ENCODE measurements around the gene BLOC1S3.

Gene BLOC1S3

DNA sequence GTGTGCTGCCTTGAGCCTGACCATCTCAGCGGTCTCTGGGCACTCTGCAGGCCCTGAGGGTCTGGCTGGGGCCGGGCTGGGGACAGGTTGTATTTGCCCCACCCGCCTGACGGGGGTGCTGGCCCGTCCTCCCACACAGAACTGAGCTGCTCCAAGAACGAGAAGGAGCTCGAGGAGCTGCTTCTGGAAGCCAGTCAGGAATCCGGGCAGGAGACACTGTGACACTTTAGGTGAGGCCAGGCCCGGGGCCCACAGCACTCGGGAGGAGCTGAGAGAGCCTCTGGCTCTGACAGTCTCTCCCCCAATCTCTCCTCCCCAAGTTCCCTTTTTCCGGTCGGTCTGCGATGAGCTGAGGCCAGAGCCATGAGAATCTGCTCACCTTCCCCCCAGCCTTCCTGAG is 32.3 kb upstream of the BLOC1S3 start:
- DNase-seq (ENCODE audit: low read depth in 3 of 3) = no peak

DNA sequence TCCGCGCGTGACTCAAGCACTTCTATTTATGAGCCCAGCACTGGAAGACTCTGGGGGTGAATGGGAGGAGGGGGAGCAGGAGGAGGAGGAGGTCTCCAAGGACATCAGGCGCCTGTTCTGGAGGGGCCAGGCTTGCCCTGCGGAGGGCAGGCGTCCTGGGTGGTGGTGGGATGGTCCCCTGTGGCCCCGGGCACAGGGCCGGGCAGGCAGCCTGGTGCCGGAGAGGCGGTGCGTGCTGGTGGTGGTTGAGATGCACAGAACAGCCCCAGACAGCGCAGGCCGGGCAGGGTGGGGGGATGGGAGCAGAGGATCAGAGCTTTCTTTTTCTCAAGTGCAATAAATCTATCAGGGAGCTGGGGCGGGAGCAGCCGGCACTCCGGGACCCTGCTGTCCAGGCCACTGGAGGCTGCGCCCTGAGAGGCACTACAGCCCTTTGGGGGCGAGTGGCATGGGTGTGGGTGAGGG is 31.8 kb upstream of the BLOC1S3 start:
- no peak for DNase-seq (ENCODE audit: low read depth in 3 of 3)

DNA sequence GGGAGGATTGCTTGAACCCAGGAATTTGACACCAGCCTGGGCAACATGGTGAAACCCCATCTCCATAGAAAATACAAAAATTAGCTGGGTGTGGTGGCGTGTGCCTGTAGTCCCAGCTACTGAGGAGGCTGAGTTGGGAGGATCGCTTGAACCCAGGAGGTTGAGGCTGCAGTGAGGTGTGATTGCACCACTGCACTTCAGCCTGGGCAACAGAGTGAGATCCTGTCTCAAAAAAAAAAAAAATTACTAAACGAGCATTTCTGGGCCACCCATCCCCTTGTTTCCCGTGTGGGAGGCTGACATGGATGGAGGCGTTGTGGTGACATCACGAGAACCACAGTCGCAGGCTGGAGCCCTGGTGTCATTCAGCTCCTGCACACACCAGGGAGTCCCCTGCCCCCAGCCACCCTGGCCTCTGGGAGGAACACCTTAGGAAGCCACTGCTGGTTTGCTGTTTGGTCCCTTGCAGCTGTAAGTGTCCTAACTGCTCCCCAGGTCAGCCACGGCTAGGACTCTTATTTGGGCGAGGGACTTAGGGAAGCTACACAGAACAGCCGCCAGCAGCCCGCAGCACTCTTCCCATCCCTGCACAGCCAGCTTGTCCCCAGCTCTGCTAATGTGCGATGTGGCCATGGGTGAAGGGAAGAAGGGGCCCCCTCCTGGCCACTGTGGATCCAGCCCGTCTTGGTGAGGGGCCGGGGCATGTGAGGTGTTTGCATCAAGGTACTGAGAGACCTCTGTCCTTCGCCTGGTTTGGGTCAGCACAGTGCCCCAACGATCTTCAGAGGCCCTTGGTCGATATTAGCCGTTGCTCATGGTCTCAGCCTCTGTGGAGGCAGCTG is 30.5 kb upstream of the BLOC1S3 start:
- no peak for DNase-seq (ENCODE audit: low read depth in 3 of 3)

DNA sequence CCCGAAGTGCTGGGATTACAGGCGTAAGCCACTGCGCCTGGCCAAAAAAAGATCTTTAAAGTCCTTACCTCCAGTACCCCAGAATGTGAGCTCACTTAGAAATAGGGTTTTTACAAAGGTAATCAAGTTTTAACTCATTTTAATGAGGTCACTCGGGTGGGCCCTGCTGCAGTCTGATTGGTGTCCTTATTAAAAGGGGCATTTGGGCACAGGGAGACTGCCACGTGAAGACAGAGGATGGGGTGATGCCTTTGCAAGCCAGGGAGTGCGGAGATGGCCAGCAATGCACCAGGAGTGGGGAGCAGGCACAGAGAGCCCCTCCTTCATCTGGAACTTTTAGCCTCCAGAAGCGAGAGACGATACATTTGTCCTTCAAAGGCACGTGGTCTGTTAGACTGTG is 29.5 kb upstream of the BLOC1S3 start:
- no peak for DNase-seq (ENCODE audit: low read depth in 3 of 3)

DNA sequence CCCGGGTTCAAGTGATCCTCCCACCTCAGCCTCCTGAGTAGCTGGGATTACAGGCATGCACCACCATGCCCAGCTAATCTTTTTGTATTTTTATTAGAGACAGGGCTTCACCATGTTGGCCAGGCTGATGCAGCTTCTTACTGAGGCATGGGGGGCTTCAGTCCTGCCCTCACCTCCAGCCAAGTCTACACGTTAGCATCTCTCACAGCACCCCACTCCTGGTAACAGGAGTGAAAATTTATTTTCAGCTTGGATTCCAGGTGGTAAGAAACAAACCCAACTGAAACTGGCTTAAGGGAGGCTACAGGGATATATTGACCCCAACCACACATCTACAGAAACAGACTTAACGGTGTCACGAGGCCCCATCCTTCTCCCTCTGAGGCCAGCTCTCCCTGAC is 28.4 kb upstream of the BLOC1S3 start:
- no peak for DNase-seq (ENCODE audit: low read depth in 3 of 3)

DNA sequence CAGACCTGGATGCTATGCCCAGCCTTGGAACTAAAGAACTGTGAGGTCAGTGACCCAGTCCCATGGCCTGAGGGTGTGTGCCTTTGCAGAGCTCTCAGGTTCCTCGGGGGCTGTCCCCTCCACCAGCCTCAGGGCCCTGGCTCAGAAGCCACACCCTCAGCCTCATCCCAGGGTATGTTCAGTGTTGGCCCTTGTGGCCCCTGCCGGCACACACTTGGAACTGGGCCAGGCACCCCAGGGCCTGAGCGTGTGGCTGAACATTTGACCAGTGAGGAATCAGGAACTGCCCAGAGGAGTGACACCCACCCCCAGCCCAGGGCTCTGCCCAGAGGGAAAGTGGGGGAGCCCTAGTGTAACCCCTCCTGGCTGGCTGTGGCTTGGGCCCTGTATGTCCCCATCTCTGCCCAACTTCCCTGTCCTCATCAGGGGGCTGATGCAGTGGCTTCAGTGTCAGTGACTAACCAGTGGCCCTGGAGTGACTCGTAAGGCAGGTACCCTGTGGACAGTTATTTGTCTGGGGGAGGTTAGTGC is 27.8 kb upstream of the BLOC1S3 start:
- DNase-seq (ENCODE audit: low read depth in 3 of 3) = no peak

DNA sequence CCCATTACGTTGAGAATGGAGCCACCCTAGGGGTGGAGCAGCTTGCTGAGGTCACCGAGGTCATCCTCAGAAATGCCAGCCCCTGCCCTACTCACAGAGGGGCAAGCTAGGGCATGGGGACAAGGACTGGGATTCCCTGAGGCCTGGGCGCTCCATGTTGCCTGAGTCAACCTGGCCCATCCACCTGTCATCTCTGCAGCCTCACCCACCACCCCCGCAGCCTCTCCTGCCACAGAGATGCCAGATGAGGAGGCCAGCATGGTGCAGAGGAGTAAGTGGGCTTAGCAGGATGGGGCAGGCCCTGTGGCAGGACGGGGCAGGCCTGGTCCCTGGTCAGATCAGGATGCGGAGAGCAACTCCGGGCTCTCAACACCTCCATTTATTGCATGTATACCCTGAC is 27.3 kb upstream of the BLOC1S3 start:
- no peak for DNase-seq (ENCODE audit: low read depth in 3 of 3)

DNA sequence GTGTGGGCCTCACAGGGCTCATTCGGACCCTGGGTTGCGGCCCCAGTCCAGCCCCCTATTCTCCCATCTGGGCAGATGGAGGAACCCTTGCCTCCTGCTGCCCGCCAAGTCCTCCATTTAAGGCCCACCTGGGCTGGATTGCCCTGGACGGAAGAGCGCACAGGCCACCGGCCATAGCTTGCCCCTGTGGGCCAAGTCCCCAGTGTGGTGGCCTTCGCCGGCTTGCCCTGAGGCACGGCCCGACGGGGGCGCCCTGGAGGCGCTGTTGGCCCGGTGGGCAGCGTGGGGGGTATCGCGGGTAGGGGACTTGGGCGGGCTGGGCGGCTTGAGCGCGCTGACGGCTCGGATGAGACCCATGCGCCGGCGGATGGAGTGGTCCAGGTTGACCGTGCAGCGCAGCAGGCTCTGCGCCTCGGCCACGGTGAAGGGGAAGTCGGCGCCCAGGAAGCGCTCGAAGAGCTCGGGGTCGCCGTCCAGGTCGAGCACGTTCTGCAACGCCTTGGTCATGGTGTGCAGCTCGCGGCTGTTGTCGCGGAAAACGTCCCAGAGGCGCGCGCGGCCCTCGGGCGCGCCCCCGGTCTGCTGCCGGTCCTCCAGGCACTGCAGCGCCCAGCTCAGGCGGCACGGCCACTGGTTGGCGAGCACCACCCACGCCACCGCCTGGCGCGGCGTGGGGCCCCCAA is 26.6 kb upstream of the BLOC1S3 start:
- DNase-seq (ENCODE audit: low read depth in 3 of 3) = no peak

DNA sequence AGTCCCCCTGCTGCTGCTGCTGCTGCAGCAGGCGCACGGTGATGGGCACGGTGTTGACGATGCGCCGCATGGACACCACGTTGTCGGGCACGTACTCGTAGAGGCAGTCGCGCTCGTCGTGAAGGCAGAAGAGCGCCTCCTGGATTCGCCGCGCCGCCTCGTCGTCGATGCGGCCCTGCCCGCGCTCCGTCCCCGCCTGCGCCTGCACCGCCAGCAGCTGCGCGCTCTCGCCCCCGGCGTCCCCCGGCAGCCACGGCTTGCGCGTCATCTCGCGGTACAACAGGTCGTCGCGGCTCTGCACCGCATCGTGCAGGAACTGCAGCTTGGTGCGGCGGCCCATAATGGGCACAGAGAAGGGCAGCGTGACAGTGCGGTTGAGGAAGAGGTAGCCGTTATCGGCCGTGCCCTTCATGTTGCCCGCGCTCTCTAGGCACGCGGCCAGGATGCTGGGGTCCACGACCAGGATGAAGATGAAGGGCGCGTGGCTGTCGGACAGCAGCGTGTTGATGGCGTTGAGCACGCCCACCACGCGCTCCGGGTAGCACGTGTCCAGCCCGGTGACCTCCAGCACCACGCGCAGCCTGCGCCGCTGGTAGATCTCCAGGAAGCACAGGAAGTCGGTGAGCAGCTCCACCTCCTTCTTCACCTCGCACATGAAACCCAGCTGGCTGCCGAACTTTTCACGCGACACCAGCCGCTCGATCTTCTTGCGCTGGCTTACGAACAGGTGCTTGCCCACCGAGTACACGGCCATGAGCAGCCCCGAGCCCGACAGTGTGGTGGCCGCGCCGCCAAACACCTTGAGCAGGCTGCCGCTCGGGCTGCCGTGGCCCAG is 25.9 kb upstream of the BLOC1S3 start:
- DNase-seq (ENCODE audit: low read depth in 3 of 3) = peak; percentile 21 to 34 (median 23)

DNA sequence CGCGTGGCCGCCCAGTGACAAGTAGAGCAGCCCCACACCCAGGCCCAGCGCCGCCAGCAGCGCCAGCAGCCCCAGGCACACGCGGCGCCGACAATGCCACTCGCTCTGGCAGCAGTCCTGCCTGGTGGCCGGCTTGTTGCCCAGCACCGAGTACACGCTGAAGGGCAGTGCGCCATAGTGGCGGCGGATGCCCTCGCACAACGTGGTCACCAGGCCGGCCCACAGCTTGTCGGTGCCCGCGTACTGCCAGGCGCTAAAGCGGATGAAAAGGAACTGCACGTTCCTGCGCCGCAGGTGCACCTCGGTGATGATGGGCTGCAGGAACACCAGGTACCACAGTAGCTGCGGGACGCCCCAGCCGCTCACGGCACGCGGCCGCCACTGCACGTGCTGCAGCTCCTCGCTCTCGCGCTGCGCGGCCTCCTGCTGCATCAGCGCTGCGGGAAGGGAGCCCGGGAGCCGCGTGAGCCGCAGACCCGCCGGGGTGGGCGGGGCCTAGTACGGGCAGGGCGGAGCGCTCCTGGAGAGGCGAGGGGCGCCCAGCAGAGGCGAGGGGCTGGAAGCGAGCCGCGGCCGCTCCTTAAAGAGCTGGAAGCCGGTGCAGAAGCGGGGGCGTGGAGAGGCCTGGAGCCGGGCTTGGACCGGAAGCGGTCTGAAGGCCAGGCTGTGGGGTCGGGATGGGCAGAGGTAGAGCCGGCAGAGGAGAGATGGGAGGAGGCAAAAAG is 25.1 kb upstream of the BLOC1S3 start:
- DNase-seq (ENCODE audit: low read depth in 3 of 3) = peak in 2 of 3 experiments; percentile 12 to 36

DNA sequence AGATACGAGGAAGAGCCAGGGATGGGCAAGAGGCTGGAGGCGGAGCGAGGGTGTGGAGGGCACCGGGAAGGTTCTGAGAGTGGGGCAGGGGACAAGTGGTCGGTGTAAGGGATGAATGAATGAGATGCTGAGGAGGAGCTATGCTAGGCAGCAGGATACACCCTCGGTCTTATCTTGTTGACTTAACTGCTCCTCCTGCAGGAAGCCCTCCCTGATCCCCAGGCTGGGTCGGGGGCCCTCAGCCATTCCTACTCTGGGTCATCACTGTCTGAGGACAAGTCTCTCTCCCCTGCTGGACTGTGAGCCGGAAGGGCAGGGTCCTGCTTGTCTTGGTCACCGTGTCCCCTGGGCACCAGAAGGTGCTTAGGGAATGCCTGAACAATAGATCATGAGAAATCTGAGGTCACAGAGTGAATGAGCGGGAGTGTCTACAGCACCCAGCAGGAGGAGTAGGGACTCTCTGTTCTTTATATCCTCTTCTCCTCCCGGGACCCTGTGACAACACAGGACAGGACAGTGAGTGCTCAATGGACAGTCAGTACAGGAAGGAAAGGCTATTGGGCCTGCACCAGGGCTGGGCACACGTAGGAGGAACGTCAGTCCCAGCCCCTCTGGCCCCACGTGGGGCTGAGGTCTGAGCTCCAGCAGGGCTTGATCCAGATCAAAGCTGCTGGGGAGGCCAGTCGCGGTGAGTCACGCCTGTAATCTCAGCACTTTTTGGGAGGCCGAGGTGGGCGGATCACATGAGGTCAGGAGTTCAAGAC is 24.3 kb upstream of the BLOC1S3 start:
- no peak for DNase-seq (ENCODE audit: low read depth in 3 of 3)

DNA sequence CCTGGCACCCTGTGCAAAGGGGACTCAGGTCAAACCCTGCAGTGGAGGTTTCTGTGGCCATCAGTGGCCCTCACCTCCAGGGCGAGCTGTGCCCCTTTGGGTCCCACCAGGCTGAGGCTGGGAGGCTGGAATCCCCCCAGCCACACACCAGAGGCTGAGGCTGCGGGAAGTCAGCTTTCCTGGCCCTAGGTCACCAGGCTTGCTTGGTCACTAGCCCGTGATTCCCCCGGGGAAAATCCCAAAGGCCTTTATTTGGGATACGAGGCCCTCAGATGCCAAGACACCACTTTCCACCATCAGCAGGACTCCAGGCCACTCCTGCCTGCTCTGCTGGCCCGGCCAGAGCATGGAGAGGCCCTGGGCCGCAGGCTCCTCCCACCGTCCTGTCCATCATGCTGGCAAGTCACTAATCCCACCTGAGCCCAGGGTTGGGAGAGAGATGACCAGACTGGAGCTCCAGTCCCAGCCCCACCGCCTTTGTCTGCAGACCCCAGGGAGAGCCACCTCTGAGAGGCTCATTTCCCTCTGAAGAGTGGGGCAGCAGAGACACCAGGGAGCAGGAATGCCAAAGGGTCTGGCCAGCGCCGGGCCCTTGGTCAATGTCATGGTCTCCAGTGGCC is 22.5 kb upstream of the BLOC1S3 start:
- no peak for DNase-seq (ENCODE audit: low read depth in 3 of 3)

DNA sequence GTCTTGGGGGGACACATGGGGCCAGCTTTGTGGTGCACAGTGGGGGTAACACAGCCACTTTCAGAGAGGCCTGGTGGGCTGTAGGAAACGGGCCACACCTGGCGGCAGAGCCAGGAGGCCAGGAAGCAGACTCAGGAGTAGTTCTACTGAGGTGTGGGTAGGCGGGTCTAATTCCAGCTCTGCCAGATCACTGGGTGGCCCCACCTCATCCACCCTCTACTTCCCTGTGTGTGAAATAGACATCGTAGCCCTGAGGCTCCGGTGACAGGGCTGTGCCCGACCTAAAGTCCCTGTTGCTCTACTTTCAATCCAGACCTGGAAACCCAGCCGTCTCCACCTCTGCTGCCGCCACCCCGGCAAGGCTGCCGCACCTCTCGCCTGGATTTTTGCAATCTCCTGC is 21.8 kb upstream of the BLOC1S3 start:
- DNase-seq (ENCODE audit: low read depth in 3 of 3) = no peak

DNA sequence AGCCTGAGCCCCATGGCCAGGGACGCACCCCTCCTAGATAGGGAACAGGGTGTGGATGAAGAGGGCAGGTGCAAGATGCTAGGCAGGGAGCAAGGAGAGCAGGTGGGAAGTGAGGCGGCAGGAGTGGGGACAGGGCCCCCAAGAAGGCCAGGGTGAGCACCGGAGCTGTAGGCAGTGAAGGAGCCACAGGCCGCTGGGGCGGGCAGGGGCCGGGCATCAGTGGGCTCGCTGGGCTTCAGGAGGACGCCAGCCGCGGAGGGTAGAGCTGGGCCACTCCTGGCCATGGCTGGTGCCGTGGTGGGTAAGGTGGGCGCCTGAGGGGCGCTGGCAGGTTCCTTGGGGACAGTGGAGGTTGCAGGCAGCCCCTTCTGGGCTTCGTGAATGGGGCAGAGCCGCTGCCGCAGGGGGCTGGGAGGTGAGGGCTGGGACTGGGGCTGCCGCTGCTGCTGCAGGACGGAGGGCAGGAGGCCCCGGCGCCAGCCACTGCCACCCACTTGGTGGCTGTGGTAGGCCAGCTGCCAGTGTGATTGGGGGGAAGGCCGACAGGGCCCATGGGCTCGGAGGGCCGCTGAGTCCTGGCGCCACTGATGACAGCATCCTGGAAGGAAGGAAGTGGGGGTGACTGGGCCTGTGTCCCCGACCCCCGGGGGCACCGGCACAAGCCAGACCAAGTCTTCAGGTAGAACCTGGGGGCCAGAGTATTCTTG is 19.9 kb upstream of the BLOC1S3 start:
- no peak for DNase-seq (ENCODE audit: low read depth in 3 of 3)

DNA sequence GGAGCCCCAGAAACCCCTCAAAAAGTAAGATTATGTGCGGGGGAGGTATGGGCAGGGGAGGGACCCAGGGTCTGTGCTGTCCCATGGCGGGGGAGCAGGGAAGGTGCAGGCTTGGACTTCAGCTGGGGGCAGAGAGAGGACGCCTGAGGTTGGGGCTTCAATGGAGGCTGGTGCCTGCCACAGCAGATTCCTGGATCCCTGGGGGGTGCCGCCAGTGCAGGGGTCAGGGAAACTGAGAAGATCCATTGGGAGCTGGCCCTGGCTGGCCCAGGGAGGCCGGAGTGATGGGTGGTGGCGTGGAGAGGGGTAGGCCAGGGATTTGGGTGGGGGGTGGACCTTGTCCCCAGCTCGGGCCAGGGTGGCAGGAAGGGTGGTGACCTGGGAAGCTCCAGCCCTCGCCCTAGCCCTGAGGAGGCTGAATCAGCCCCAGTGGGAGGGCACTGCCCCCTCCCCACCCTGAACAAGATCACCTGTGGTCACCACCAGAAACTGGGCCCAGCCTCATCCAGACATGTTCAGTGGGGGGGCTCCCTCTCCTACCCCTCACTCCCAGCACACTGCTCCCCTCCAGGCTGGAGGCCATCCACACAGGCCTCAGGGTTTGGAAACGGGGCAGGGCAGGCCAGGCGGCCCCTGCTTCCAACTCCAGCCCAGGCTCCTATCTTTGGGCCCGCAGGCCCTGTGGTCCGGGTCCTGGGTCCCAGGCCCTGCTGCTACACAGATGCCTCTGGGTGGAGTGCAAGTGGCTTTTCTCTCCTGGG is 19.2 kb upstream of the BLOC1S3 start:
- no peak for DNase-seq (ENCODE audit: low read depth in 3 of 3)

DNA sequence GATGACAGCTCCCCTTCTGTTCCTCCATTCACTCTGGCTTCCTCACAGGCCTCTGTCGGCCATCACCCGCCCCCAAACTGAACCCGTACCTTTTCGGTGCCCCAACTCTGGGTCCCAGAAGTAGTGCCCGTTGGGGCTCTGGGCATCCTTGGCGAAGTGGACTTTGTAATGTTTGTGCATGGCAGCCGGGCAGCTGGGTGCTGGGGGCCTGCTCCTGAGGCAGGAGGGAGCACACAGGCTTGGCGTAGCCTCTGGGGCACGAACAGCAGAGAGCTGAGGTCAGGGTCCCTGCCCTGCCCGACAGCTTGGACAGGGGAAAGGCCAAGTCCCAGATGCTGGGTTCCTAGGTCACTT is 18.6 kb upstream of the BLOC1S3 start:
- no peak for DNase-seq (ENCODE audit: low read depth in 3 of 3)

DNA sequence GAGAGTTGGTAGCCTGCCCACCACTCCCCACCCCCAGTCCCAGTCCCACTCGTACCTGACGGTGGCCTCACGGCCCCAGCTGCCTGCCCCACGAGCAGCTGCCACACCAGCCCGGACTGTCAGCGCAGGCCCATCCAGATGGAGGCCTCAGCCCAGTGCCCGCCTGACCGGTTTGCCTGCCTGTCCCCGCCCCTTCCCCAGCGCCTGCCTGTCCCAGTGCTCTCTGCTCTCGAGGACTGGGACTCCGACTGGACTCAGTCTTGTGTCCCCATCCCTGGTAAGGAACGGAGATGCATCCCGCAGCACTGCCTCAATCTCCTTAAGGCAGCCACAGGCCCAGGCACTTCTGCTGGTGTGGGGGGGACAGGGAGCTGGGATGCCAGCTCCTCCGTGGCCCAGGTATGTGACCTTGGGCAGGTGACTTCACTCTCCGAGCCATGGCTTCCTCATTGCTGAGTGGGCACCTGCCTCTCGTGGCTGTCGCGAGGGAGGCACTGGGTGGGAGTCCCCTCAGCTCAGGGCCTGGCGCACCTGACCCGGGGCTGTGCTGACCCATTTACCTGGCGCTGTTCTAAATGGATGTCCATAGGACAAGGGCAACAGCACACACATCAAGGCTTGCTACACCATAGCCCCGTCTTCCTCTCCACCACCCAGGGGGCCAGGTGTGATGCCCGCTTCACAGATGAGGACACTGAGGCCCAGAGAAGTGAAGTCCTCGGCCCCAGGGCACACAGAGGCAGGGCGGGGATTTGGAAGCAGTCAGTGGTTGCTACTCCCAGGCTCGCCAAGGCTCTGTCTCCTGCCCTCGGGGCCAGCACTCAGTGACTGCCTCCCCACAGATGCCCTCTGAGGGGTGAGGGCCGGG is 17.5 kb upstream of the BLOC1S3 start, which contains the start of gene NKPD1:
NKPD1 (minus strand) TSS at position 113 of the 868 bp plus-strand sequence. CDS start 832 bp downstream, outside the sequence.
- DNase-seq (ENCODE audit: low read depth in 3 of 3) = no peak

Measured in stimulated activated CD4-positive, alpha-beta T cell treated with anti-CD3 and anti-CD28 coated beads, TNF-alpha, amount 100 ng/mL, for 4 hours (primary cell).